ENCODE measurements around the gene CYTH2.

CYTH2 gene

DNA sequence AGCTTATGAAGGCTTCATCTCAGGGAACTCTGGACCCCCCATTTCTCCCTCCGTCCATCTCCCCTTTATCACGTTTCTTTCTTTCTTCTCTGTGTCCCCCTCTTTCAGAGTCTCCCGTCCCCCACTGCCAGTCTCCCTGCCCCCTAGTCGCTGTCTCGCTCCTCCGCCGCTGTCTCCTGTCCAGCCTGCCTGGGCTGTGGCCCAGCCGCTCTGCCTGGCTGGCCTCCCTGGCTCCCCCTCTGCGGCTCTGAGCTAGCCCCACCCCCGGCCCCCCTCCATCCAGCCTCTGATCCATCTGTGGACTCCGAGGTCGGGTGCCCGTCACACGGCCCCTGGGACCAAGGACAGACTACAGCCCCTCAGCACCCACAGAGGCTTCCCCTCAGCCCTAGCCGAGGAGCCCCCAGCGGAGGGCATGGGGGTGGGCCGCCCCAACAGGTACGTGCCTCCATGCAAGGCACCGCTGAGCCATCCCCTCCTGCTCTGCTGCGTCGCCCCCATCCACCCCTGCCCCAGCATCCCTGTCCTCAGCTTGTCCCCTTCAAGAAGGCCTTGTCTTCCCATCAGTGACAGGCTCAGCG lies 14.9 kb upstream of the CYTH2 start:
- no peak for DNase-seq

DNA sequence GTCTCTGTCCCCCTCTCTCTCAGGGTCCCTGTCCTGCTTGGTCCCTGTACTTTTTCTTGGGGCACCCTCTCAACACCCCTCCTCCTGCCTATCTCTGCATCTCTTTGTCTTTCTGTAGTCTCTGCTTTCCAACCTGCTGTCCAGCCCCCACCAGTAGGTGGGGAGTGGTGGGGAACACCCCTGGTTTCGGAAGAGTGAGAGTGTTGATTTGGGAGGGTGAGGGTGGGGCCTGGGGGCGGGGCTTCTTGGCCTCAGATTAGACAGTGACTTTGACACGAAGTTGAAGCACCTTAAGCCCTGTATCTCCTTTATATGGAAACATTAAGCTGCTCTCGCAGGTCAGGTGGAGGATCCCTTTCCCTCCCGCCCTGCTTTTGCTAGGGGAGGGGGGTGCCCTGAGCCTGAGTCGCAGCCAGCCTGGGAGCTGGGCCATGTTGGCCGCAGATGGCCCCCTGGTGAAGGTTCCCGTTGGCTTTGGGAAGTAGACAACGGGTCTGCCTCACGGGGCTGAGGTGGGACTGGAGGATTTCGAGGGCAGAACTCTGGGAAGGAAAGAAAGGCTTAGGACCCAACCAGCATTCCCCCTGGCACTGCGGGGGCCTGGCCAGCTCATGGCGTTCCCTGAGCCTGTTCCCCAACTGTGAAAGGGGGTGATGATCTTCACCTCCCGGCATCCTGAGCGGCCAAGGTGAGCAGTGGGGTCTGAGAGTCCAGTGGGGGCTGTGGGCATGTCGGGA lies 13.8 kb upstream of the CYTH2 start, which contains the start of gene KCNJ14:
Gene KCNJ14 (plus strand): TSS at position 404 of the 737 bp plus-strand sequence. CDS start 6,151 bp downstream, outside the sequence.
- no peak for DNase-seq

DNA sequence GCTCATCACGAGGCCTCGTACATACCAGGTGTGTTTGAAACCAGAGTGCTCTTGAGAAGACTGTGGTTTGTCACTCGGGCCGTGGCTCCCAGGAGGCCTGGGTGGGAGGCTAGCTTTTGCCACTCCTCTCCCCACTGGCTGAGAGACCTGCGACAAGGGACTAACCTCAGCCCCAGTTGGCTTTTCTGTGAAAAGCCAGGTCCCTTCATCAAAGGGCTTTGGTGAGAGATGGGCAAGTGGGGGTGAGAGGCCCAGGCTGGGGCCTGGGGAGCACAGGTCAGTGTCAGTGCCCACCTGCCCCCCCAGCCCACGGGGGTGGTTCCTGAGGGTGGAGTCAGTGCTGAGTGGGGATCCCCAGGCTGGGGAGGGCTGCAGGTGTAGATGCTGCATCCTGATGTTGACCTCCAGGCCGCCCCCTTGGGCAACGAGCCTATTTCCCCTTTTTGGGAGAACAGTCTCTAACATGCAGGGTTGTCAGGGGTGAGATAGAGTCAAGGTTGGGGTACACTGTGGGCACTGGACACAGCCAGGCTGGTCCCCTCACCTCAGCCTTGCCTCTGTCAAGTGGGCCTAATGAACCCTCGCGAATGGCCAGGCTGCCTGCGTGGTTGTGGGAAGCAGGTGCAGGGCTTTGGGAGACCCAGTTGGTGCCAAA lies 13.1 kb upstream of the CYTH2 start:
- no peak for DNase-seq

DNA sequence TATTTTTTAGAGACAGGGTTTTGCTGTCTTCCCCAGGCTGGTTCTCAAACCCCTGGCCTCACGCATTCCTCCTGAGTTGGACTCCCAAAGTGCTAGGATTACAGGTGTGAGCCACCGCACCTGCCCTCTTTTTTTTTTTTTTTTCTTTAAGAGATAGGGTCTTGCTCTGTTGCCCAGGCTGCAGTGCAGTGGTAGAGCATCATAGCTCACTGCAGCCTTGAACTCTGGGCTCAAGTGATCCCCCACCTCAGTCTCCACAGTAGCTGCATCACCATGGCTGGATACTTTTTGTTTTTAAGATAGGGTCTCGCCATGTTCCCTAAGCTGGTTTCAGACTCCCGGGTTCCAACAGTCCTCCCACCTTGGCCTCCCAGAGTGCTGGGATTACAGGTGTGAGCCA lies 12.3 kb upstream of the CYTH2 start:
- no peak for DNase-seq

DNA sequence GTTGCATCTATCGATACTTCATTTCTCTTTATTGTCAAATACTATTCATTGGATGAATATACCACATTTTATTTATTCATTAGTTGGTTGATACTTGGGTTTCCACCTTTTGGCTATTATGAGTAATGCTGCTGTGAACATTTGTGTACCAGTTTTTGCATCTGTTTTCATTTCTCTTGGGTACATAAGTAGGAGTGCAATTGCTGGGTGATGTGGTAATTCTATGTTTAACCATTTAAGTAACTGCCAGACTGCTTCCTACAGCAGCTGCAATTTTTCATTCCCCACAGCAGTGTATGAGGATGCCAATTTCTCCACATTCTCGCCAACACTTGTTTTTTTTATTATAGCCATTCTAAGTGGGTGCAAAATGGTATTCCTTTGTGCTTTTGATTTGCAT lies 11.2 kb upstream of the CYTH2 start:
- DNase-seq: no peak

DNA sequence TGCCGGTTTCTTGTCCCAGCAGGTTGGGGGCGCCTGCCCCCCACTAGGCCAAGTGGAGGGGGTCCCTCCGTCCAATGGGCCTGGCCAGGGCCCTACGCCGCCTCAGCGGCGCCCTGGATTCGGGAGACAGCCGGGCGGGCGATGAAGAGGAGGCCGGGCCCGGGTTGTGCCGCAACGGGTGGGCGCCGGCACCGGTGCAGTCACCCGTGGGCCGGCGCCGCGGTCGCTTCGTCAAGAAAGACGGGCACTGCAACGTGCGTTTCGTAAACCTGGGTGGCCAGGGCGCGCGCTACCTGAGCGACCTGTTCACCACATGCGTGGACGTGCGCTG lies 7.6 kb upstream of the CYTH2 start:
- DNase-seq: no peak

DNA sequence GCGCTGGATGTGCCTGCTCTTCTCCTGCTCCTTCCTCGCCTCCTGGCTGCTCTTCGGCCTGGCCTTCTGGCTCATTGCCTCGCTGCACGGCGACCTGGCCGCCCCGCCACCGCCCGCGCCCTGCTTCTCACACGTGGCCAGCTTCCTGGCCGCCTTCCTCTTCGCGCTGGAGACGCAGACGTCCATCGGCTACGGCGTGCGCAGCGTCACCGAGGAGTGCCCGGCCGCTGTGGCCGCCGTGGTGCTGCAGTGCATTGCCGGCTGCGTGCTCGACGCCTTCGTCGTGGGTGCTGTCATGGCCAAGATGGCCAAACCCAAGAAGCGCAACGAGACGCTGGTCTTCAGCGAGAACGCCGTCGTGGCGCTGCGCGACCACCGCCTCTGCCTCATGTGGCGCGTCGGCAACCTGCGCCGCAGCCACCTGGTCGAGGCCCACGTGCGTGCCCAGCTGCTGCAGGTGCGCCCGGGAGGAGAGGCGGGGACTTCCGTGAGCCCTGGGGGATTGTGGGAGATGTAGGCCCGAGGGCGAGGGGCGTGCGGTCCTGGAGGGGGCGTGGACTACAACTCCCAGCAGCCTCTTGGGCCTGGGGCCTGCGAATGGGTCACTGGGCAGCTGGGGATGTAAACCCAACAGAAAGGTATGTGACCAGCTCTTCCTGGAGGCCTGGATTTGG lies 7.0 kb upstream of the CYTH2 start:
- DNase-seq: no peak

DNA sequence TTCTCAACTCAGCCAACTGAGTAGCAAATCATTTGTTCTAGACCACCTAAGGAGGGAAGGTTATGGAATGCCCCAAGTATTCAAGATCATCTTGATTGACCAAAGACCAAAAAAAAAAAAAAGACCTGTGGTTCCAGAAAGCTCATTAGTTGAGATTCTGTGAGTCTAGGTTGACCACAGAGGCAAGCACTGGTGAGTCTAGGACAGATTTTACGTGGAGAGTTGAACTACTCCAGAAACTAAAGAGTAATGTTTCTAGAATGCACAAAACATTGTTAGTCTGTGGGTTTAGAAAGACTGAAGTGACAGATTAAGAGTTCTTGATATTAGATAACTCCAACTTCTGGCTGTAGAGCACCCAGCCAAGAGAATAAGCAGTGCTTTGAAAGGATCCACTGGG lies 4.0 kb upstream of the CYTH2 start:
- DNase-seq: no peak

DNA sequence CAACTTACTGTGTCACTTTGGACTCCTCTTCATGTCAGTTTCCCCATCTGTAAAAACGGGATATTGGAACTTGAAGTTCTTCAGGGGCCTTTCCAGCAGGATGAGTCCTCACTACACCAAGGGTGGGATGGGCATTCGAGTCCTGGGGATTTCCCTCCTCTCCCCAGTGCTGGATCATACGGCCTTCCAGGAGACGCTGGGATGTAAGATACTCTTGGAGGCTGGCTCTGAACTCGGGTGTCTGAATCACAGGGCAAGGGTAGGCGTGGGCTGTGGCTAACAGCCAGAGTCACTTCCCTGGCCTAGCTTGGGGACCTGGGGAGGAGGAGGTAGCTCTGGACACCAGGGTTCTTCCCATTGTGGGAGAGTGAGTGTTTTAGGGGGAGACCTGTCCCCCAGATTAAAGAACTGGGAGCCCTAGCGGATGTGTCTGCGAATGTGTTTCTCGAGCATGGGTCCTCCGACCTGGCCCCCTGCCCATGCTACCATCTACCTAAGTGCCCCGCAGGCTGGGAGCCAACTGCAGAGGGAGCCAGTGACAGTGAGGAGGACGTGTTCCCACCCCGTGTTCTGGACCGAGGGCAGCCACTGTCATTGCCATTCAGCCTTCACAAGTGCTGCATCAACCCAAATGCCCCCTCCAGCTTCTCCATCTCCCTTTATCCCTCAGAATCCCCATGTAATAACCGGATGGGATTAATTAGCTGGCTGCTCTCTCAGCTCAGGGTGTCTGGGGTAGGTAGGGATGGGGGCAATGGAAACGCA lies 2.4 kb upstream of the CYTH2 start:
- no peak for DNase-seq

DNA sequence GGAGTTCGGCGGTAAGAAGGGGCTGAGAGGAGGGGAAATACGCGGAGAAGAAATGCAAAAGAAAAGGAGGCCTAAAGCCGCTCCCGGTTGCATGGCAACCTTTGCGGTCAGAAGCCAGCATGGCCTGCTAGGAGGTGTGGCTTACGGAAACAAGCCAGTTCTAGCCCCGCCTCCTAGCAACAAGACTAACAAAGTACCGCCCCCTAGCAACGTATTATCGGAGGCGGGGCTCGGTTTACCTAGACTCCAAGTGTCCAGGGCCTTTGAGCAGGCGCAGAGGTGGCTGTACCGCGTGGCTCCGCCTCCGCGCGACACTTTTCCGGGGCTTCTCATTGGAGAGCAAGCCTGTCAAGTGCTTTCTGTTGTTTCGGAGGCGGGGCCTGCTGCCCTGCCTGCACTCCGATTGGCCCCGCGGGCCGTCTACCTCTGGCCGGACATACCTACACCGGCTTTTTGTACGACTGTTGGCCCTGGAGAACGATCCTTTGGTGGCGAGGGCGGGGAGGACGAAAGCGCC lies 339 bp upstream of the CYTH2 start:
- peak; percentile 100 for DNase-seq

DNA sequence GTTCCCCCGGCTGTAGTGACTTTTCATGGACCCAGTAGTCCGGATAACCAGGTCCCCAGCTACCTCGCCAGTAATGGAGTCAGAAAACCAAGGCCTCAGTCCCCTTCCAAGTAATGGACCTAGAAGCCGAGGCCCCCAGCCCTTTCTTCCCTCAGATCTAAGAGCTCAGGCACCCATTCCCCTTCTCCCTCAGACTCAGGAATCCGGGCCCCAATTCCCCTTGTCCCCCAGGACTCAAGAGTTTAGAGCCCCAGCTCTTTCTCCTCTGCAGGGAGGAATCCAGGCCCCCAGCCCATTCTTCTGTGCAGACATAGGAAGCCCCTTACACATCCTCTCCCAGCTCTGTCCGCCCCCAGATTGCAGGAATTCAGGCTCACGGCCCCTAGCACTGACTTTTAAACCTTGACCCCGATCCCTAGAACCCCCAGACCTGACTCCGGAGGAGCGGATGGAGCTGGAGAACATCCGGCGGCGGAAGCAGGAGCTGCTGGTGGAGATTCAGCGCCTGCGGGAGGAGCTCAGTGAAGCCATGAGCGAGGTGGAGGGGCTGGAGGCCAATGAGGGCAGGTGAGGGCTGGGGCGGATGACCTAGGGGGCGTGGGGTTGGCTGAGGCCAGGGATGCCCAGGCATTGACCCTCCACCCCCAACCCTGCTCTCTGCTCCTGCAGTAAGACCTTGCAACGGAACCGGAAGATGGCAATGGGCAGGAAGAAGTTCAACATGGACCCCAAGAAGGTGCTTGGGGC lies 938 bp downstream of the CYTH2 start:
- no peak for DNase-seq

DNA sequence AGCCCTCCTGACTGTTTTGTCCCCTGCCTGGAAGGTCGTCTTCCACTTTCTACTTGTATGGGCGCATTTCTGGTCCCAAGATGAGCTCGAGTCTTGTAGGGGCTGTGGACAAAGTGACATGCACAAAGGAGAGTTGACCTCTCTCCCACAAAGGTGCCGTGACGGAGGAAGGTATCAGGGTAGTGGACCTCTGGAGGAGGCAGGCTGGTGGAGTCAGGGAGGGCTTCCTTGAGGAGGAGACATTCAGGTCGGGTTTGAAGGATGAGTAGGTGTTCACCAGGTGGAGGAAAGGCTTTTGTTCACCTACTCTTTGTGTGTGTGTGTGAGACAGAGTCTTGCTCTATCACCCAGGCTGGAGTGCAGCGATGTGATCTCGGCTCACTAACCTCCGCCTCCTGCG lies 1.7 kb downstream of the CYTH2 start:
- no peak for DNase-seq

DNA sequence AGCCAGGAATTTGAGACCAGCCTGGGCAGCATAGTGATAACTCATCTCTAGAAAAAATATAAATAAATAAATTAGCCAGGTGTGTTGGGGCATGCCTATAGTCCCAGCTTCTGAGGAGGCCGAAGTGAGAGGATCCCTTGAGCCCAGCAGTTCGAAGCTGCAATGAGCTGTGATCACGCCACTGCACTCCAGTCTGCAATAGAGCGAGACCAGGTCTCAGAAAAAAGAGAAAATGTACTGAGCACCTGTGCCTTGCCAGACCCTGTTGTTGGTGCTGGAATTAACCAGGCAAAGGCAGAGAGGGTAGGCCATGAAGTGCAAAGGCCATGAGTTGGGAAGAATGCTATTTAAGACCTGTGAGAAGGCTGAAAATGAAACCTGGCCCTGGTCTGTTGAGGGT lies 2.7 kb downstream of the CYTH2 start:
- no peak for DNase-seq

DNA sequence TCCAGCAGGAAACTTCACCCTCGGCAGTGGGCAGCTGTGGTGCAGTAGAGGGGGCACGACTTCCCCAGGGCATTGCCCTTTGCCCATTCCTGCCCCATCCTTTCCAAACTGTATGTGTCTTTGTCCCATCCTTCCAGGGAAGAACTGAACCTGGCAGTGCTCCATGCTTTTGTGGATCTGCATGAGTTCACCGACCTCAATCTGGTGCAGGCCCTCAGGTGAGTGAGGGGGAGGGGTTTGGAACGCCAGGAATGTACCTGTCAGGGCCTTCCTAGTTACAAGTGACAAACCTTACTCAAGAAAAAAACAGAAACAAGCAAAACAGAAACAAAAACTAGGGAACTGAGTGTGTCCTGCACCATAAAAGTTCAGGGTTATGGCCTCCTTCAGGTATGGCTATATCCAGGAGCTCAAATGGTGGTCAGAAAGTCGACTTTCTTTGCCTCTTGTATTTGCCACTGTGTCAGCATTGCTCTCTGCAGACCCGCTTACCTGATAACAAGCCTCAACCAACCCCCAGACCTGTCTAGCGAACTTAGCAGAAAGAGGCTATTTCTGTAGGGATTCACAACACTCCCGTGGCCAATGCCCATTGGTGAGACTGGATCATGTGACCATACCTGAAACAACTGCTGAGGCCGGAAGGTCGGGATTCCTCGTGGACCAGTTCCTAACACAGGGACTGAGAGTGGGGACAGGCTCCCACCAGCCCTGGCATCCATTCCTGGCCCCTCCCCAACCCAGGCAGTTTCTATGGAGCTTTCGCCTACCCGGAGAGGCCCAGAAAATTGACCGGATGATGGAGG lies 4.2 kb downstream of the CYTH2 start:
- DNase-seq: no peak

DNA sequence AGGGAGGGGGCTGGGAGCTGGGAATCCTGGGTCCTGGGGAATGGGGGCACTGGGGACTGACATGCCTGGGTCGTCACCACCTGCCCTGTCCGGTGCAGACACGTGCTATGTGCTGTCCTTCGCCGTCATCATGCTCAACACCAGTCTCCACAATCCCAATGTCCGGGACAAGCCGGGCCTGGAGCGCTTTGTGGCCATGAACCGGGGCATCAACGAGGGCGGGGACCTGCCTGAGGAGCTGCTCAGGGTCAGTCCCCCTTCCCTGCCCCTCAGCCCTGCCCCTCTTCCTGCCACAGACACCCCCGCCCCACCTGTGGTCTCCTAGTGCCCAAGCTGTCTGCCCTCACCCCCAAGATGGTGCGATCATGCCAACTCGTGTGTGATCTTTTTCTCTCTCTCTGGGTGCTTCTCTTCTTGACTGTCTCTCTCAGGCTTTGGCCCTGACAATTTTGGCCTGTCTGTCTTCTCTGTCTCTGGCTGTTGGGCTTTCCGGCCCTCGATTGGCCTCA lies 5.0 kb downstream of the CYTH2 start:
- DNase-seq: no peak

DNA sequence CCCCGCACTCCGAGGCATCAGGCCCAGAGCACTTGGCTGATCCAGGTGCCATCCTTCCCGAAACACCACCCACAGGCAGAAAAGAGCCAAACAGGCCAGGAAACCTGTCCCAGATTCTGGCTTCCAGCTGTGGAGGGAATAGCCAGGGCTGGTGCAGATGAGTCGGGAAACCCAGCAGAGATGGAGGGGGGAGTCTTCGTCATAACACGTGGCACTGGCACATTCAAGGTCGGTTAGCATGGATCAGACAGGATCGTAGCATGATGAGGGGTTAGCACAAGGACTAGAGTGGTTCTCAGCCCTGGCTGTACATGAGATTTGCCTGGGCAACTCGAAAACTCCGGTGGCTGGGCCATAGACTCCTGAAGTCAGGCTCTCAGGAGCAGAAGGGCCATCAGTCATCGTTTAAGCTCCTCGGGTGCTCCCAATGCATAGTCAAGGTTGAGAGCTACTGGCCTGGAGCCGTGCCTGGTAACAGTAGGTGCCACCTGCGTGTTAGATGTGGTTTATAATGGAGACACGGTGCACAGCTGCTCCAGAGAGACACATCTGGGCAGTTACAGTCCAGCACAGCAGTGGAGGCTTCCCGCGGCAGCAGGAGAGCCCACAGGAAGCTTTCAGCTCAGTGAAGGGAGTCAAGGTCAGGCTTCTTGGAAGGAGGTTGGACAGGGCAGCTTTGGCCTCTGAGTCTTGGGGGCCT lies 6.3 kb downstream of the CYTH2 start:
- no peak for DNase-seq

DNA sequence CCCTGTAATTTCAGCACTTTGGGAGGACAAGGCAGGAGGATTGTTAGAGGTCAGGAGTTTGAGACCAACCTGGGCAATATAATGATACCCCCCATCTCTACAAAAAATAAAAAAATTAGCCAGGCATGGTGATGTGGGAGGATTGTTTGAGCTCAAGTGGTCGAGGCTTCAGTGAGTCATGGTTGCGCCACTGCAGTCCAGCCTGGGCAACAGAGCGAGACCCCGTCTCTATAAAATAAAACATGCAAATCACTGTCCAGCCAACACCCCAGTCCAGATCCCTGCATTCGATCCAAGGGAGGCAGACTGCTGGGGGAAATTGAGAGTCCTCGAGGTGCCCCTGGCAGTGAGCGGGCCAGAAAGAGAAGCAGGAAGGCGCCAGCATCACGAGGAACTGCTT lies 7.0 kb downstream of the CYTH2 start:
- DNase-seq: no peak

DNA sequence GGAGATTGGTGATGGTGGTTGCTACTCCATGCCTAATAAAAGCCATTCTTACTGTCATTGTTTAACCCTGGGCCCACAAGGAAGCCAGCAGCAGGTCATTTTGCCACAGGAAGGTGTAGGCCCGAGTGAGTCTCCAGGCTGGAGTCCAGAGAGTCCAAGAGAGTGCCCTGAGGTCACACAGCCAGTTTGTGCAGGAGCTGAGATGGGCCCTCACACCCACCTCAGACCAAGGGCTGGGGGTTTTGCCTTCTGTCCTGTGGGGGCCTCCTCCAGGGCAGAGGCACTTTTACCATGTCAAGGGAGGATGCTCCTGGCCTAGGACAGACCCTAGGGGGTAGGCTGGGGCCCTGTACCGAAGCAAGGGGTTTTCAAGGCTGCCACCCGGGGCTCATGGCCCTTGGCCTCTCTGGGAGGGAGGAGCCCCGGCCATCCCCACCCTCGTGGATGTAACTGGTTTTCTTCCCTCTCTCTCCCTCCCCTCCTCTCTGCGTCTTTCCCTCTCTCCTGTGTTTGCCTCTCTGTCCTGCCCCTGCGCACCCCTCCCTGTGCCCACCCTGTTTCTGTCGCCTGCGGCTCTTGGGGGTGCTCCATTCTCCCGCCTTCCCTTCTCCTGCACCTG lies 8.0 kb downstream of the CYTH2 start:
- DNase-seq: no peak

DNA sequence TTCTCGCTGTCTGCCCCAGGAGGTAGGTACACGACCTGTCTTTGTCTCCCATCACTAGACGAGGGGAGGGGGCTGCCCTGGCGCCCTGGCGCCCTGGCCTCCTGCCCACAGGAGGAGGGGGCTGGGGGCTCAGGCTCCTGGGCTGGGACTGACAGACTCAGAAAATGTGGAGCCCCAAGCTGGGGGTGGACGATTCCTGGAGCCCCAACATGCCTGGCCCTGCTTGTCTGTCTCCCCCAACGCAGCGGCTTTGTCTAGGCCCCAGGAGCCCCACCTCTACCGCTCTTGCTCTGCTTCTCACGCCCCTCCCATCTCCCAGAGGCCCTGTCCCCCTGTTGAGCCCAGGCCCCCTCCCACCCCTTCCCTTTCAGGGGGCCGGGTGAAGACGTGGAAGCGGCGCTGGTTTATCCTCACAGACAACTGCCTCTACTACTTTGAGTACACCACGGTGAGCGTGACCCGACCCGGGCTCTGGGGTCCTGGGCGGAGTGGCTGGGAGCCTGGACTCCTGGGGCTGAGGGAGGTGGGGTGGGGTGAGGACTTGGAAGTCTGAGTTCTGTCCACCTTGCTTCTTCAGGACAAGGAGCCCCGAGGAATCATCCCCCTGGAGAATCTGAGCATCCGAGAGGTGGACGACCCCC lies 8.6 kb downstream of the CYTH2 start:
- no peak for DNase-seq
